Measurements from ENCODE around the gene KDM2B. TPM values are rescaled to one million over a fixed set of nuclear protein-coding genes. Genes with fewer than 3 reads are reported as not detected.

Gene KDM2B
- total and polyA plus RNA-seq, 10 of the 15 experiments (the other 5 are each of a cell fraction or from before 2014, with no cell fraction given), result 13.6 to 124 (median 40.4) TPM

GRCh38 chr12:121475279-121475678 lies 105.5 kb downstream of the KDM2B start:
- POLR2A ChIA-PET, result no interaction called here
- TF ChIP-seq IKZF2 (IDR thresholded peaks at IDR 0.05), result no peak
- no peak for TF ChIP-seq CEBPZ (IDR thresholded peaks at IDR 0.05; ENCODE audit: low read depth, low read length)
- TF ChIP-seq CBFB (IDR thresholded peaks at IDR 0.05; ENCODE audit: low read depth), result no peak
- TF ChIP-seq RAD21 (IDR thresholded peaks at IDR 0.05; ENCODE audit: insufficient read depth, low read depth, low read length), result no peak
- TF ChIP-seq REST (IDR thresholded peaks at IDR 0.05; ENCODE audit: low read depth, low read length), result no peak
- TF ChIP-seq NFYA (IDR thresholded peaks at IDR 0.05; ENCODE audit: borderline replicate concordance, low read depth, low read length), result no peak
- TF ChIP-seq E2F4 (IDR thresholded peaks at IDR 0.05; ENCODE audit: low read depth, low read length), result no peak
- no peak for TF ChIP-seq SP1 (IDR thresholded peaks at IDR 0.05; ENCODE audit: low read depth, low read length)
- no peak for TF ChIP-seq EED (IDR thresholded peaks at IDR 0.05; ENCODE audit: low read depth)
- TF ChIP-seq NKRF (conservative IDR thresholded peaks at IDR 0.05), result no peak
- TF ChIP-seq ATF2 (IDR thresholded peaks at IDR 0.05; ENCODE audit: low read length), result no peak
- no peak for TF ChIP-seq NFXL1 (IDR thresholded peaks at IDR 0.05; ENCODE audit: borderline replicate concordance)

More at GRCh38 chr12:121475279-121475678, 105.5 kb downstream of the KDM2B start:
- ATAC-seq (no peak), DNase-seq (ENCODE audit: low read depth, low spot score) (no peak), FAIRE-seq (no peak)
- Histone ChIP-seq H2AFZ (ENCODE audit: control insufficient read depth, low read depth, low read length) (no peak overlapping the region), H4K20me1 (ENCODE audit: control insufficient read depth, insufficient read depth) (peaks cover 4% of the 10 kb centered on the region; the same call in 1 of the 2 replicates), H3K27ac (ENCODE audit: control insufficient read depth, insufficient read depth) (no peak overlapping the region), H3K9me3 (replicated peaks; ENCODE audit: control insufficient read depth, insufficient read depth, low read length) (no peaks in the 10 kb centered on the region), H3K36me3 (ENCODE audit: control insufficient read depth in 2 of 2, insufficient read depth in 2 of 2, low read length in 1 of 2) (peaks cover 0 to 3% of the 10 kb centered on the region in 2 experiments; a peak in 3 of 4 replicates), H3K4me1 (ENCODE audit: control insufficient read depth, insufficient read depth, low read length) (no peaks in the 10 kb centered on the region), H3K9ac (ENCODE audit: control insufficient read depth, insufficient read depth, low read length) (no peak overlapping the region), H3K4me3 (no peak overlapping the region), H3K27me3 (replicated peaks in 1 of 2; ENCODE audit: control insufficient read depth in 2 of 2, insufficient read depth in 2 of 2, low read length in 1 of 2) (no peaks in the 10 kb centered on the region), H3K4me2 (ENCODE audit: control insufficient read depth, insufficient read depth) (no peak overlapping the region), H3K79me2 (ENCODE audit: control insufficient read depth, insufficient read depth, low read length) (peaks cover 2% of the 10 kb centered on the region)
- ChIA-PET RAD21 (ENCODE audit: unreplicated experiment) (interaction anchor here (1.1 kb wide), 1 partner anchor 82 kb away, joined by 3 read pairs; no protein-coding TSS in a partner anchor), CTCF (no interaction called here), SMC1A (ENCODE audit: uncharacterized antibody, unreplicated experiment) (interaction anchor here (0.7 to 1.1 kb wide), 2 partner anchors 13 to 298 kb away, joined by 3 read pairs; no protein-coding TSS in a partner anchor)
- no TSS peak for BruUV-seq (replicated peaks)
- WGBS (ENCODE audit: insufficient coverage, insufficient replicate concordance, low lambda C conversion rate, missing lambda C conversion rate), result 98% methylated on average over 2 of the region's 2 CpGs
- intact Hi-C loops (cut with micrococcal nuclease; ENCODE audit: unreplicated experiment), result no loop called here
- in situ Hi-C loops (cut with MboI), result no loop called here

Data from GM12878 (cell line).